Lung (tissue), 12 donors: Measurements from ENCODE around the gene CFAP57. TPM values are rescaled to one million over a fixed set of nuclear protein-coding genes. Genes with fewer than 3 reads are reported as not detected.

Source experiments
- ATAC-seq: fragments of 200-7000 bp; cut with Tn5 transposase; one replicate; pipeline ENCODE4 v1.9.1; 2020; ENCODE audit warnings: moderate number of reproducible peaks; ENCODE audit not compliant: insufficient read depth, low FRiP score
- DNase-seq, 3 donors: peaks; one replicate each; pipeline ENCODE4 v3.0.0-alpha.2; 2013 to 2017
- H3K27ac ChIP-seq, 2 donors: one replicate each; pipeline ENCODE4 v1.5.1; 2013; ENCODE audit warnings: mild to moderate bottlenecking in 2 of 2, moderate library complexity in 2 of 2, control low read depth in 1 of 2, inconsistent platforms in 1 of 2, low read depth in 1 of 2, low read length in 1 of 2
- H3K27me3 ChIP-seq, 3 donors: one replicate each; pipeline ENCODE4 v1.5.1; 2013; ENCODE audit warnings: low read length in 2 of 3; ENCODE audit not compliant: control insufficient read depth in 3 of 3, insufficient read depth in 3 of 3
- H3K36me3 ChIP-seq, 4 donors: one replicate each; pipeline ENCODE4 v1.5.1; 2013; ENCODE audit warnings: low read length in 4 of 4, mild to moderate bottlenecking in 1 of 4, moderate library complexity in 1 of 4; ENCODE audit not compliant: control insufficient read depth in 4 of 4, insufficient read depth in 4 of 4
- H3K4me1 ChIP-seq, 5 donors: one replicate each; pipeline ENCODE4 v1.5.1; 2013; ENCODE audit warnings: low read length in 5 of 5, mild to moderate bottlenecking in 2 of 5, moderate library complexity in 1 of 5; ENCODE audit not compliant: control insufficient read depth in 5 of 5, insufficient read depth in 5 of 5
- H3K4me3 ChIP-seq: one replicate; pipeline ENCODE4 v1.5.1; 2013; ENCODE audit warnings: mild to moderate bottlenecking, control low read depth, moderate library complexity
- H3K9ac ChIP-seq, 2 donors: one replicate each; pipeline ENCODE4 v1.5.1; 2013; ENCODE audit warnings: low read length in 2 of 2, control low read depth in 1 of 2; ENCODE audit not compliant: insufficient read depth in 1 of 2
- H3K9me3 ChIP-seq, 4 donors: one replicate each; pipeline ENCODE4 v1.5.1; 2013; ENCODE audit warnings: low read length in 3 of 4, mild to moderate bottlenecking in 1 of 4, moderate library complexity in 1 of 4; ENCODE audit not compliant: control insufficient read depth in 4 of 4, insufficient read depth in 3 of 4
- CTCF ChIP-seq: IDR thresholded peaks from 2 replicates; pipeline ENCODE4 v1.5.1; 2012; ENCODE audit warnings: mild to moderate bottlenecking; ENCODE audit errors: control extremely low read depth, extremely low read depth
- WGBS, 2 donors: extraction: QIAGEN DNeasy Blood & Tissue Kit; methylation state at CpG; one replicate each; pipeline ENCODE4 v1.1.7; 2013; 5-methylcytosine and 5-hydroxymethylcytosine counted together
- polyA plus RNA-seq, 2 donors: library from polyadenylated mRNA; stranded (reverse); fragments of 200-250 nt; gene quantifications; one replicate each; pipeline ENCODE4 v1.2.1, GENCODE V29; 2013
- total RNA-seq, 2 donors: library from RNA; depleted of rRNA in 1 of 2; stranded (reverse); fragments of >200 nt in 1 of 2; gene quantifications; one replicate each; pipeline ENCODE4 v1.2.1, GENCODE V29; 2014 to 2021
- donor health status: control.
- donor health status: control.
- donor health status: Bipolar disorder and iron deficiency.
- donor health status: healthy.
- donor health status: DM: yes; HTN: yes; CAD: no.

CFAP57 gene
- total and polyA plus RNA-seq, 4 donors, result 1.7 to 12.3 (median 6.3) TPM

- Histone ChIP-seq H3K4me3 (no peak overlapping the region), H3K9ac (no peak overlapping the region), H3K27me3 (no peaks in the 10 kb centered on the region), H3K4me1 (peaks cover 3 to 19% (median 10%) of the 10 kb centered on the region in 5 donors), H3K27ac (no peak overlapping the region), H3K36me3 (no peaks in the 10 kb centered on the region), H3K9me3 (no peaks in the 10 kb centered on the region)
- DNase-seq (no peak), ATAC-seq (no peak)
- WGBS, 2 donors, result 95 to 97% methylated on average over 17 of the region's 17 CpGs
- no peak for TF ChIP-seq CTCF
These were observed 62.1 kb downstream of the CFAP57 start for GRCh38 chr1:43234267-43234666.

GRCh38 chr1:43235040-43235439 lies 62.9 kb downstream of the CFAP57 start:
- H3K4me1 ChIP-seq, result peaks cover 3 to 13% (median 6%) of the 10 kb centered on the region in 5 donors
- no peak overlapping the region for H3K27ac ChIP-seq
- H3K27me3 ChIP-seq, result no peaks in the 10 kb centered on the region
- H3K36me3 ChIP-seq, result no peaks in the 10 kb centered on the region
- ATAC-seq, result no peak
- no peak overlapping the region for H3K4me3 ChIP-seq
- no peaks in the 10 kb centered on the region for H3K9me3 ChIP-seq
- no peak for TF ChIP-seq CTCF
- no peak overlapping the region for H3K9ac ChIP-seq
- 85 to 93% methylated on average over 8 of the region's 8 CpGs for WGBS, 2 donors
- DNase-seq, result no peak

- TF ChIP-seq CTCF, result no peak
- 73 to 74% methylated on average over 9 of the region's 9 CpGs for WGBS, 2 donors
- H3K27ac ChIP-seq, result no peak overlapping the region
- no peaks in the 10 kb centered on the region for H3K27me3 ChIP-seq
- H3K4me3 ChIP-seq, result no peak overlapping the region
- H3K36me3 ChIP-seq, result no peaks in the 10 kb centered on the region
- ATAC-seq, result no peak
- H3K4me1 ChIP-seq, result peaks cover 3 to 7% (median 4%) of the 10 kb centered on the region in 5 donors
- H3K9me3 ChIP-seq, result no peaks in the 10 kb centered on the region
- DNase-seq, result no peak
- no peak overlapping the region for H3K9ac ChIP-seq
These were observed 63.5 kb downstream of the CFAP57 start for GRCh38 chr1:43235451-43236121.

GRCh38 chr1:43237121-43237520 lies 65.0 kb downstream of the CFAP57 start:
- no peak for TF ChIP-seq CTCF
- 69 to 82% methylated on average over 1 of the region's 1 CpG for WGBS, 2 donors
- Histone ChIP-seq H3K9me3 (no peaks in the 10 kb centered on the region), H3K36me3 (no peaks in the 10 kb centered on the region), H3K4me1 (peaks cover 0 to 6% (median 3%) of the 10 kb centered on the region in 5 donors), H3K4me3 (no peak overlapping the region), H3K9ac (no peak overlapping the region), H3K27me3 (no peaks in the 10 kb centered on the region), H3K27ac (no peak overlapping the region)
- ATAC-seq, result no peak
- no peak for DNase-seq
